ENCODE measurements around the gene URI1. TPM values are rescaled to one million over a fixed set of nuclear protein-coding genes. Genes with fewer than 3 reads are reported as not detected.

The URI1 gene
- 45.1 and 45.4 TPM in 2 replicates for total RNA-seq

GRCh38 chr19:29941828-29942403 is at the start of gene URI1:
TSS of gene URI1 (plus strand) at chr19:29942239. CDS start at chr19:29942548, 309 bp downstream.
- H3K4me3 ChIP-seq (ENCODE audit: low read depth, low read length), result peak within 1 kb of the TSS; percentile 98
- no peak for TF ChIP-seq CTCF (conservative IDR thresholded peaks at IDR 0.05; ENCODE audit: low read depth, low read length)
- DNase-seq (ENCODE audit: low read depth), result no peak

GRCh38 chr19:29893606-29894284 is 48.3 kb upstream of the URI1 start:
- TF ChIP-seq CTCF (conservative IDR thresholded peaks at IDR 0.05; ENCODE audit: low read depth, low read length), result no peak
- no peak overlapping the region for H3K4me3 ChIP-seq (ENCODE audit: low read depth, low read length)
- no peak for DNase-seq (ENCODE audit: low read depth)

GRCh38 chr19:29896802-29897201 is 45.2 kb upstream of the URI1 start:
- H3K4me3 ChIP-seq (ENCODE audit: low read depth, low read length), result no peak overlapping the region
- no peak for DNase-seq (ENCODE audit: low read depth)
- TF ChIP-seq CTCF (conservative IDR thresholded peaks at IDR 0.05; ENCODE audit: low read depth, low read length), result no peak

GRCh38 chr19:29897466-29897865 is 44.6 kb upstream of the URI1 start:
- no peak overlapping the region for H3K4me3 ChIP-seq (ENCODE audit: low read depth, low read length)
- no peak for TF ChIP-seq CTCF (conservative IDR thresholded peaks at IDR 0.05; ENCODE audit: low read depth, low read length)
- DNase-seq (ENCODE audit: low read depth), result no peak

GRCh38 chr19:29904017-29904416 is 38.0 kb upstream of the URI1 start:
- no peak for TF ChIP-seq CTCF (conservative IDR thresholded peaks at IDR 0.05; ENCODE audit: low read depth, low read length)
- DNase-seq (ENCODE audit: low read depth), result no peak
- H3K4me3 ChIP-seq (ENCODE audit: low read depth, low read length), result no peak overlapping the region

GRCh38 chr19:29908963-29909944 is 32.8 kb upstream of the URI1 start:
- no peak overlapping the region for H3K4me3 ChIP-seq (ENCODE audit: low read depth, low read length)
- no peak for DNase-seq (ENCODE audit: low read depth)
- no peak for TF ChIP-seq CTCF (conservative IDR thresholded peaks at IDR 0.05; ENCODE audit: low read depth, low read length)

Data from epithelial cell of proximal tubule (primary cell).